NOMO-1 treated with DMSO at 0.1 percent for 48 hours (cell line): ENCODE measurements around the gene FASTKD3.

Experiments used
- DNase-seq: peaks from one replicate; lab custom pipeline; 2025; ENCODE audit not compliant: unreplicated experiment; lab: John Stamatoyannopoulos, UW

Gene FASTKD3

GRCh38 chr5:7881816-7882215, 13.0 kb upstream of the FASTKD3 start:
- DNase-seq = no peak

- peak; percentile 32 for DNase-seq
These were observed 12.3 kb upstream of the FASTKD3 start for GRCh38 chr5:7881091-7881490.

- peak; percentile 100 for DNase-seq
These were observed 9.6 kb upstream of the FASTKD3 start for GRCh38 chr5:7878381-7878873.

GRCh38 chr5:7877851-7878250, 9.0 kb upstream of the FASTKD3 start:
- no peak for DNase-seq

GRCh38 chr5:7876867-7877266, 8.0 kb upstream of the FASTKD3 start:
- DNase-seq = peak; percentile 47

GRCh38 chr5:7875151-7875550, 6.3 kb upstream of the FASTKD3 start:
- no peak for DNase-seq

GRCh38 chr5:7874639-7875038, 5.8 kb upstream of the FASTKD3 start:
- no peak for DNase-seq

- no peak for DNase-seq
These were observed 4.4 kb upstream of the FASTKD3 start for GRCh38 chr5:7873216-7873615.

- no peak for DNase-seq
These were observed 3.8 kb upstream of the FASTKD3 start for GRCh38 chr5:7872517-7873130.

GRCh38 chr5:7871653-7872052, 2.8 kb upstream of the FASTKD3 start:
- DNase-seq = no peak

GRCh38 chr5:7869474-7870136, 774 bp upstream of the FASTKD3 start:
- no peak for DNase-seq

- DNase-seq = peak; percentile 35
These were observed 431 bp downstream of the FASTKD3 start for GRCh38 chr5:7868427-7868772.

GRCh38 chr5:7867260-7867659, 1.6 kb downstream of the FASTKD3 start:
- DNase-seq = no peak

GRCh38 chr5:7866196-7866595, 2.6 kb downstream of the FASTKD3 start:
- DNase-seq = no peak

GRCh38 chr5:7857926-7858632, 10.8 kb downstream of the FASTKD3 start:
- no peak for DNase-seq

GRCh38 chr5:7857361-7857760, 11.5 kb downstream of the FASTKD3 start:
- no peak for DNase-seq

- peak; percentile 63 for DNase-seq
These were observed 12.0 kb downstream of the FASTKD3 start for GRCh38 chr5:7856855-7857254.

- no peak for DNase-seq
These were observed 13.2 kb downstream of the FASTKD3 start for GRCh38 chr5:7855611-7856010.

GRCh38 chr5:7852988-7853387, 15.8 kb downstream of the FASTKD3 start:
- no peak for DNase-seq

- peak; percentile 16 for DNase-seq
These were observed 16.3 kb downstream of the FASTKD3 start for GRCh38 chr5:7852542-7852941.

- DNase-seq = no peak
These were observed 17.1 kb downstream of the FASTKD3 start for GRCh38 chr5:7851617-7852289.

- no peak for DNase-seq
These were observed 17.6 kb downstream of the FASTKD3 start for GRCh38 chr5:7851240-7851592.
